SK-N-SH treated with all-trans-retinoic acid at 6 μM for 48 hours (cell line): ENCODE results near the gene BUD23.

Experiments used
- ATAC-seq: fragments of 200-7000 bp; cut with Tn5 transposase; 3 replicates; pipeline ENCODE4 v1.9.1; 2020; ENCODE audit warnings: mild to moderate bottlenecking, moderate library complexity
- ARNTL ChIP-seq: fragments of 450-650 bp; formaldehyde crosslinking; IDR thresholded peaks from 2 replicates; pipeline ENCODE4 v1.5.0; 2020; ENCODE audit warnings: low read depth, mild to moderate bottlenecking, moderate library complexity, borderline replicate concordance
- BACH2 ChIP-seq: fragments of 250-450 bp; sonication (Bioruptor Pico); IDR thresholded peaks from 2 replicates; pipeline ENCODE4 v1.9.0; 2021; ENCODE audit warnings: mild to moderate bottlenecking, borderline replicate concordance
- CSDC2 ChIP-seq: fragments of 250-450 bp; sonication (Bioruptor Pico); IDR thresholded peaks from 2 replicates; pipeline ENCODE4 v1.5.0; 2020; ENCODE audit warnings: mild to moderate bottlenecking, moderate library complexity
- ESRRG ChIP-seq: fragments of 250-450 bp; sonication (Bioruptor Pico); IDR thresholded peaks from 2 replicates; pipeline ENCODE4 v1.6.1; 2021; ENCODE audit warnings: mild to moderate bottlenecking
- GLIS3 ChIP-seq: fragments of 250-450 bp; sonication (Bioruptor Pico); IDR thresholded peaks from 2 replicates; pipeline ENCODE4 v1.5.0; 2020; ENCODE audit warnings: mild to moderate bottlenecking, moderate library complexity
- ISL1 ChIP-seq: fragments of 250-450 bp; sonication (Bioruptor Pico); IDR thresholded peaks from 2 replicates; pipeline ENCODE4 v2.1.2; 2022; ENCODE audit warnings: mild to moderate bottlenecking, moderate library complexity
- OSR1 ChIP-seq: fragments of 250-450 bp; sonication (Bioruptor Pico); IDR thresholded peaks from 2 replicates; pipeline ENCODE4 v1.8.0; 2022; ENCODE audit warnings: moderate library complexity, mild to moderate bottlenecking, inconsistent platforms
- PPARA ChIP-seq: fragments of 250-450 bp; sonication (Bioruptor Pico); IDR thresholded peaks from 2 replicates; pipeline ENCODE4 v1.5.0; 2020; ENCODE audit warnings: mild to moderate bottlenecking, borderline replicate concordance
- RARB ChIP-seq: fragments of 250-450 bp; sonication (Bioruptor Pico); IDR thresholded peaks from 2 replicates; pipeline ENCODE4 v1.8.0; 2021; ENCODE audit warnings: mild to moderate bottlenecking, moderate library complexity
- SNAI2 ChIP-seq: fragments of 250-450 bp; sonication (Bioruptor Pico); IDR thresholded peaks from 2 replicates; pipeline ENCODE4 v1.5.0; 2020; ENCODE audit warnings: mild to moderate bottlenecking, moderate library complexity
- TCF4 ChIP-seq: fragments of 250-450 bp; sonication (Bioruptor Pico); IDR thresholded peaks from 2 replicates; pipeline ENCODE4 v1.8.0; 2021; ENCODE audit warnings: mild to moderate bottlenecking, moderate library complexity, borderline replicate concordance
- TOX ChIP-seq: fragments of 250-450 bp; sonication (Bioruptor Pico); IDR thresholded peaks from 2 replicates; pipeline ENCODE4 v1.8.0; 2021; ENCODE audit warnings: mild to moderate bottlenecking, moderate library complexity, borderline replicate concordance
- ZC3H10 ChIP-seq: fragments of 250-450 bp; sonication (Bioruptor Pico); IDR thresholded peaks from 2 replicates; pipeline ENCODE4 v1.5.1; 2021; ENCODE audit warnings: mild to moderate bottlenecking, moderate library complexity
- ZFP3 ChIP-seq: fragments of 250-450 bp; sonication (Bioruptor Pico); IDR thresholded peaks from 2 replicates; pipeline ENCODE4 v1.5.0; 2020; ENCODE audit warnings: mild to moderate bottlenecking, moderate library complexity
- ZFP30 ChIP-seq: fragments of 450-650 bp; formaldehyde crosslinking; IDR thresholded peaks from 2 replicates; pipeline ENCODE4 v1.5.0; 2022; ENCODE audit warnings: mild to moderate bottlenecking, moderate library complexity
- ZNF565 ChIP-seq: fragments of 450-650 bp; formaldehyde crosslinking; conservative IDR thresholded peaks from 2 replicates; pipeline ENCODE4 v1.5.0; 2020; ENCODE audit warnings: low read depth, mild to moderate bottlenecking, moderate library complexity
- ZNF8 ChIP-seq: fragments of 450-650 bp; formaldehyde crosslinking; IDR thresholded peaks from 2 replicates; pipeline ENCODE4 v1.5.0; 2020; ENCODE audit warnings: mild to moderate bottlenecking, moderate library complexity
- TF ChIP-seq, protein P1 (sequence below): fragments of 250-450 bp; sonication (Bioruptor Pico); IDR thresholded peaks from 2 replicates; pipeline ENCODE4 v1.5.1; 2021; ENCODE audit warnings: mild to moderate bottlenecking, moderate library complexity
- TF ChIP-seq, protein P2 (sequence below): fragments of 250-450 bp; sonication (Bioruptor Pico); IDR thresholded peaks from 2 replicates; pipeline ENCODE4 v1.8.0; 2020; ENCODE audit warnings: mild to moderate bottlenecking, moderate library complexity, borderline replicate concordance
- TF ChIP-seq, protein P3 (sequence below): fragments of 250-450 bp; sonication (Bioruptor Pico); IDR thresholded peaks from 2 replicates; pipeline ENCODE4 v1.5.1; 2020; ENCODE audit warnings: low read depth, mild to moderate bottlenecking, moderate library complexity
- TF ChIP-seq, protein P4 (sequence below): fragments of 250-450 bp; sonication (Bioruptor Pico); IDR thresholded peaks from 2 replicates; pipeline ENCODE4 v1.8.0; 2021; ENCODE audit warnings: low read depth, mild to moderate bottlenecking, moderate library complexity, borderline replicate concordance
- TF ChIP-seq, protein P5 (sequence below): fragments of 250-450 bp; sonication (Bioruptor Pico); IDR thresholded peaks from 2 replicates; pipeline ENCODE4 v1.5.0; 2020; ENCODE audit warnings: mild to moderate bottlenecking, moderate library complexity

Gene BUD23

DNA sequence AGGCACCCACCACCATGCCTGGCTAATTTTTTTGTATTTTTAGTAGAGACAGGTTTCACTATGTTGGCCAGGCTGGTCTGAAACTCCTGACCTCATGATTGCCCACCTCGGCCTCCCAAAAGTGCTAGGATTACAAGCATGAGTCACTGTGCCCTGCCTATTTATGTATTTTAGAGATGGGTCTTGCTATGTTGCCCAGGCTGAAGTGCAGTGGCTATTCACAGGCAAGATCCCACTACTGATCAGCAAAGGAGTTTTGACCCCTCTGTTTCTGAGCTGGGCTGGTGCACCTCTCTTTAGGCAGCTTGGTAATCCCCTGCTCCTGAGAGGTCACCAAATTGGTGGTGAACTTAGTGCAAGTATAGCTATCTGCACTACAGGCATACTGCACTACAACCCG, 49.0 kb downstream of the BUD23 start:
- no peak for ATAC-seq
- TF ChIP-seq OSR1 (CRISPR knock-in tag) (no peak), ISL1 (CRISPR knock-in tag) (no peak), SNAI2 (CRISPR knock-in tag) (no peak), ZFP3 (CRISPR knock-in tag) (no peak), ZNF8 (no peak), TOX (CRISPR knock-in tag) (no peak), ZC3H10 (no peak), BACH2 (no peak), CSDC2 (CRISPR knock-in tag) (no peak), PPARA (CRISPR knock-in tag) (no peak), ARNTL (no peak), TCF4 (CRISPR knock-in tag) (no peak), ESRRG (CRISPR knock-in tag) (no peak)
- TF ChIP-seq, protein P1, sequence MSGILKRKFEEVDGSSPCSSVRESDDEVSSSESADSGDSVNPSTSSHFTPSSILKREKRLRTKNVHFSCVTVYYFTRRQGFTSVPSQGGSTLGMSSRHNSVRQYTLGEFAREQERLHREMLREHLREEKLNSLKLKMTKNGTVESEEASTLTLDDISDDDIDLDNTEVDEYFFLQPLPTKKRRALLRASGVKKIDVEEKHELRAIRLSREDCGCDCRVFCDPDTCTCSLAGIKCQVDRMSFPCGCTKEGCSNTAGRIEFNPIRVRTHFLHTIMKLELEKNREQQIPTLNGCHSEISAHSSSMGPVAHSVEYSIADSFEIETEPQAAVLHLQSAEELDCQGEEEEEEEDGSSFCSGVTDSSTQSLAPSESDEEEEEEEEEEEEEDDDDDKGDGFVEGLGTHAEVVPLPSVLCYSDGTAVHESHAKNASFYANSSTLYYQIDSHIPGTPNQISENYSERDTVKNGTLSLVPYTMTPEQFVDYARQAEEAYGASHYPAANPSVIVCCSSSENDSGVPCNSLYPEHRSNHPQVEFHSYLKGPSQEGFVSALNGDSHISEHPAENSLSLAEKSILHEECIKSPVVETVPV (CRISPR knock-in tag) = no peak
- TF ChIP-seq, protein P2, sequence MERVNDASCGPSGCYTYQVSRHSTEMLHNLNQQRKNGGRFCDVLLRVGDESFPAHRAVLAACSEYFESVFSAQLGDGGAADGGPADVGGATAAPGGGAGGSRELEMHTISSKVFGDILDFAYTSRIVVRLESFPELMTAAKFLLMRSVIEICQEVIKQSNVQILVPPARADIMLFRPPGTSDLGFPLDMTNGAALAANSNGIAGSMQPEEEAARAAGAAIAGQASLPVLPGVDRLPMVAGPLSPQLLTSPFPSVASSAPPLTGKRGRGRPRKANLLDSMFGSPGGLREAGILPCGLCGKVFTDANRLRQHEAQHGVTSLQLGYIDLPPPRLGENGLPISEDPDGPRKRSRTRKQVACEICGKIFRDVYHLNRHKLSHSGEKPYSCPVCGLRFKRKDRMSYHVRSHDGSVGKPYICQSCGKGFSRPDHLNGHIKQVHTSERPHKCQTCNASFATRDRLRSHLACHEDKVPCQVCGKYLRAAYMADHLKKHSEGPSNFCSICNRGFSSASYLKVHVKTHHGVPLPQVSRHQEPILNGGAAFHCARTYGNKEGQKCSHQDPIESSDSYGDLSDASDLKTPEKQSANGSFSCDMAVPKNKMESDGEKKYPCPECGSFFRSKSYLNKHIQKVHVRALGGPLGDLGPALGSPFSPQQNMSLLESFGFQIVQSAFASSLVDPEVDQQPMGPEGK (CRISPR knock-in tag) = no peak
- TF ChIP-seq, protein P3, sequence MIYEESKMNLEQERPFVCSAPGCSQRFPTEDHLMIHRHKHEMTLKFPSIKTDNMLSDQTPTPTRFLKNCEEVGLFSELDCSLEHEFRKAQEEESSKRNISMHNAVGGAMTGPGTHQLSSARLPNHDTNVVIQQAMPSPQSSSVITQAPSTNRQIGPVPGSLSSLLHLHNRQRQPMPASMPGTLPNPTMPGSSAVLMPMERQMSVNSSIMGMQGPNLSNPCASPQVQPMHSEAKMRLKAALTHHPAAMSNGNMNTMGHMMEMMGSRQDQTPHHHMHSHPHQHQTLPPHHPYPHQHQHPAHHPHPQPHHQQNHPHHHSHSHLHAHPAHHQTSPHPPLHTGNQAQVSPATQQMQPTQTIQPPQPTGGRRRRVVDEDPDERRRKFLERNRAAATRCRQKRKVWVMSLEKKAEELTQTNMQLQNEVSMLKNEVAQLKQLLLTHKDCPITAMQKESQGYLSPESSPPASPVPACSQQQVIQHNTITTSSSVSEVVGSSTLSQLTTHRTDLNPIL (CRISPR knock-in tag) = no peak
- TF ChIP-seq, all 23 proteins: peak for 0

DNA sequence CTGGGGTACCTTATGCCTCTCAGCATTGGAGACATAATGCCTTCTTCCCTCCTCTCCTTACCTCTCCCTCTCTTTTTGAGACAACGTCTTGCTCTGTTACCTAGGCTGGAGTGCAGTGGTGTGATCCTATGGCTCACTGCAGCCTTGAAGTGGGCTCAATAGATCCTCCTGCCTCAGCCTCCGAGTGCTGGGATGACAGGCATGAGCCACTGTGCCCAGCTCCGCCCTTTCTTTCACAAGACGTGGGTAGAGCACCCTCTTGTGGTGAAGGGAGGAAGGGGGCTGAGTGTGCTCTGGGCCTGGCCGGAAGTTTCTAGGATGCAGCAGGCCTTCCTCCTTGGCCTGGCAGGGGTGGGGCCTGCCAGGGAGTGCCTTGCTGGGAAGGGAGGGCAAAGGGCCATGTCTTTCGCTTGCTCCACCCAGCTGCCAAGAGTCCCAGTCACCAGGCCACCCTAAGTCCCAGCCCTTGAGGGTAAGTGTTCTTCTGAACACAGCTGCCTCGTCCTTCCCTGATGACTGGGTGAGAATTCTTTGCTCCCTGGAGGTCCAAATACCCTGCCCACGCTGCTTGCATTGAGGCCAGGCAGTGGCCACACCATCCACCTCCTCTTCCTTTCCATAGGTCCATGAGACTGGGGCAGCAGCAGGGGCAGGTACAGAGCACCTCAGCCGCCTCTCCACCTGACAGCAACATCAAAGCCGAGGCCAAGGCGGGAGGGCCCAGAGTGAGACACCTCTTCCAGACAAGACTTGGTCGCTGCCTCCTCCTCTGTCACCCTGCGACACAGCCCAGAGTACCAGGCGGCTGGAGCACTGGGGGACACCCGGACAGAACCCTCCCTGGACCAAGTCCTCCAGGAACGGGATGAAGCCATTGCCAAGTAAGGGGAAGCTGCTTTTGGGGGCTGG, 51.5 kb downstream of the BUD23 start:
- peak; percentile 75 for ATAC-seq
- TF ChIP-seq RARB (CRISPR knock-in tag) = no peak
- 0 out of 2 replicates have a peak, but pooled peaks have one; percentile 7 for TF ChIP-seq GLIS3 (CRISPR knock-in tag)
- peak; percentile 75 for TF ChIP-seq ZFP3 (CRISPR knock-in tag)
- TF ChIP-seq, all 23 proteins: peak for 2

DNA sequence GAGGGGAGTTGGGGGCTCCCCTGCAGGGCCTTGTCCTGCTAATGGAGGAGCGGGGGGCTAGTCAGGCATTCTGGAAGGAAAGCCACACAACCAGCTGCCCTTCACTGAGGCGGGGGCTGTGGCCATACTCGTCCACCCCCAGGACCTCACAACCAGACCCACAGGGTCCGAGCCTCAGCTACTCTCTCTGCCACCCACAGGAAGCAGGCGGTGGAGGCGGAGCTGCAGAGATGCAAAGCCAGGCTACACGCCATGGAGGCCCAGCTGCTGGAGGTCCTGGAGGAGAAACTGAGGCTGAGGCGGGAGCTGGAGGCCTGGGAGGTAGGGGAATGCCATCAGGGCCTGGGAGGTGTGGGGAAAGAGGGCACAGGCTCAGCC, 52.1 kb downstream of the BUD23 start:
- no peak for ATAC-seq
- TF ChIP-seq ZFP3 (CRISPR knock-in tag) (no peak), ARNTL (no peak), RARB (CRISPR knock-in tag) (no peak), ZFP30 (no peak), CSDC2 (CRISPR knock-in tag) (no peak), TOX (CRISPR knock-in tag) (no peak), ZNF565 (CRISPR knock-in tag) (no peak), ZNF8 (no peak), SNAI2 (CRISPR knock-in tag) (no peak), BACH2 (no peak), TCF4 (CRISPR knock-in tag) (no peak)
- TF ChIP-seq, protein P2 (CRISPR knock-in tag) = no peak
- TF ChIP-seq, protein P4, sequence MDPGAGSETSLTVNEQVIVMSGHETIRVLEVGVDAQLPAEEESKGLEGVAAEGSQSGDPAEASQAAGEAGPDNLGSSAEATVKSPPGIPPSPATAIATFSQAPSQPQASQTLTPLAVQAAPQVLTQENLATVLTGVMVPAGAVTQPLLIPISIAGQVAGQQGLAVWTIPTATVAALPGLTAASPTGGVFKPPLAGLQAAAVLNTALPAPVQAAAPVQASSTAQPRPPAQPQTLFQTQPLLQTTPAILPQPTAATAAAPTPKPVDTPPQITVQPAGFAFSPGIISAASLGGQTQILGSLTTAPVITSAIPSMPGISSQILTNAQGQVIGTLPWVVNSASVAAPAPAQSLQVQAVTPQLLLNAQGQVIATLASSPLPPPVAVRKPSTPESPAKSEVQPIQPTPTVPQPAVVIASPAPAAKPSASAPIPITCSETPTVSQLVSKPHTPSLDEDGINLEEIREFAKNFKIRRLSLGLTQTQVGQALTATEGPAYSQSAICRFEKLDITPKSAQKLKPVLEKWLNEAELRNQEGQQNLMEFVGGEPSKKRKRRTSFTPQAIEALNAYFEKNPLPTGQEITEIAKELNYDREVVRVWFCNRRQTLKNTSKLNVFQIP (CRISPR knock-in tag) = no peak
- TF ChIP-seq, protein P1 (CRISPR knock-in tag) = no peak
- TF ChIP-seq, protein P3 (CRISPR knock-in tag) = no peak
- TF ChIP-seq, protein P5, sequence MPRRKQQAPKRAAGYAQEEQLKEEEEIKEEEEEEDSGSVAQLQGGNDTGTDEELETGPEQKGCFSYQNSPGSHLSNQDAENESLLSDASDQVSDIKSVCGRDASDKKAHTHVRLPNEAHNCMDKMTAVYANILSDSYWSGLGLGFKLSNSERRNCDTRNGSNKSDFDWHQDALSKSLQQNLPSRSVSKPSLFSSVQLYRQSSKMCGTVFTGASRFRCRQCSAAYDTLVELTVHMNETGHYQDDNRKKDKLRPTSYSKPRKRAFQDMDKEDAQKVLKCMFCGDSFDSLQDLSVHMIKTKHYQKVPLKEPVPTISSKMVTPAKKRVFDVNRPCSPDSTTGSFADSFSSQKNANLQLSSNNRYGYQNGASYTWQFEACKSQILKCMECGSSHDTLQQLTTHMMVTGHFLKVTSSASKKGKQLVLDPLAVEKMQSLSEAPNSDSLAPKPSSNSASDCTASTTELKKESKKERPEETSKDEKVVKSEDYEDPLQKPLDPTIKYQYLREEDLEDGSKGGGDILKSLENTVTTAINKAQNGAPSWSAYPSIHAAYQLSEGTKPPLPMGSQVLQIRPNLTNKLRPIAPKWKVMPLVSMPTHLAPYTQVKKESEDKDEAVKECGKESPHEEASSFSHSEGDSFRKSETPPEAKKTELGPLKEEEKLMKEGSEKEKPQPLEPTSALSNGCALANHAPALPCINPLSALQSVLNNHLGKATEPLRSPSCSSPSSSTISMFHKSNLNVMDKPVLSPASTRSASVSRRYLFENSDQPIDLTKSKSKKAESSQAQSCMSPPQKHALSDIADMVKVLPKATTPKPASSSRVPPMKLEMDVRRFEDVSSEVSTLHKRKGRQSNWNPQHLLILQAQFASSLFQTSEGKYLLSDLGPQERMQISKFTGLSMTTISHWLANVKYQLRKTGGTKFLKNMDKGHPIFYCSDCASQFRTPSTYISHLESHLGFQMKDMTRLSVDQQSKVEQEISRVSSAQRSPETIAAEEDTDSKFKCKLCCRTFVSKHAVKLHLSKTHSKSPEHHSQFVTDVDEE (CRISPR knock-in tag) = no peak
